HEK293T (cell line): ENCODE measurements around the gene GOLGA6A.

ENCODE experiments used
- ARNT ChIP-seq: fragments of 450-650 bp; IDR thresholded peaks from 2 replicates; pipeline ENCODE4 v1.6.1; 2017; ENCODE audit warnings: mild to moderate bottlenecking
- BHLHE40 ChIP-seq: fragments of 450-650 bp; IDR thresholded peaks from 2 replicates; pipeline ENCODE4 v1.6.1; 2016; ENCODE audit warnings: mild to moderate bottlenecking, moderate library complexity, borderline replicate concordance
- CTBP1 ChIP-seq: fragments of 450-650 bp; IDR thresholded peaks from 2 replicates; pipeline ENCODE4 v1.6.1; 2016; ENCODE audit warnings: borderline replicate concordance
- FOXA1 ChIP-seq: fragments of 450-650 bp; IDR thresholded peaks from 2 replicates; pipeline ENCODE4 v1.6.1; 2016; ENCODE audit warnings: mild to moderate bottlenecking
- FOXK2 ChIP-seq: fragments of 450-650 bp; IDR thresholded peaks from 2 replicates; pipeline ENCODE4 v1.6.1; 2016; ENCODE audit warnings: mild to moderate bottlenecking
- L3MBTL2 ChIP-seq: fragments of 450-650 bp; conservative IDR thresholded peaks from 2 replicates; pipeline ENCODE4 v1.6.1; 2016; ENCODE audit warnings: mild to moderate bottlenecking
- NFRKB ChIP-seq: fragments of 450-650 bp; IDR thresholded peaks from 2 replicates; pipeline ENCODE4 v1.6.1; 2016; ENCODE audit warnings: mild to moderate bottlenecking, moderate library complexity
- PKNOX1 ChIP-seq: fragments of 450-650 bp; IDR thresholded peaks from 2 replicates; pipeline ENCODE4 v1.6.1; 2016
- SP1 ChIP-seq: fragments of 450-650 bp; IDR thresholded peaks from 2 replicates; pipeline ENCODE4 v1.6.1; 2017
- SUZ12 ChIP-seq: fragments of 450-650 bp; IDR thresholded peaks from 2 replicates; pipeline ENCODE4 v1.6.1; 2016; ENCODE audit warnings: mild to moderate bottlenecking
- TARDBP ChIP-seq: fragments of 450-650 bp; IDR thresholded peaks from 2 replicates; pipeline ENCODE4 v1.6.1; 2016
- ZNF384 ChIP-seq: fragments of 450-650 bp; IDR thresholded peaks from 2 replicates; pipeline ENCODE4 v1.6.1; 2016

- TF ChIP-seq PKNOX1 (no peak), SP1 (no peak), L3MBTL2 (no peak), NFRKB (no peak), ZNF384 (no peak), TARDBP (no peak), SUZ12 (no peak), CTBP1 (no peak), BHLHE40 (no peak), FOXA1 (no peak), ARNT (no peak), FOXK2 (no peak)
Observed at GRCh38 chr15:74129586-74130154, 47.3 kb upstream of the GOLGA6A start.
